GM21786 (cell line): ENCODE measurements around the gene DNASE1L2.
A peak's percentile ranks its signal among the peaks of the same experiment; 100 is the strongest.

Experiments
- ATAC-seq: cut with Tn5 transposase; IDR thresholded peaks from one replicate; pipeline ENCODE4 v1.9.1; 2021; ENCODE audit not compliant: unreplicated experiment

DNASE1L2 gene

GRCh38 chr16:2223221-2223941 lies 12.9 kb upstream of the DNASE1L2 start, which contains the start of gene E4F1:
TSS of gene E4F1 (plus strand) at chr16:2223591. CDS start at chr16:2223614, 23 bp downstream.
- peak; percentile 92 for ATAC-seq

GRCh38 chr16:2223942-2224486 lies 12.2 kb upstream of the DNASE1L2 start:
- peak; percentile 8 for ATAC-seq

- no peak for ATAC-seq
Observed at GRCh38 chr16:2226245-2226793, 9.9 kb upstream of the DNASE1L2 start.

GRCh38 chr16:2226918-2227317 lies 9.3 kb upstream of the DNASE1L2 start:
- ATAC-seq = no peak

- ATAC-seq = no peak
Observed at GRCh38 chr16:2228161-2228824, 8.0 kb upstream of the DNASE1L2 start.

GRCh38 chr16:2229091-2229490 lies 7.2 kb upstream of the DNASE1L2 start:
- no peak for ATAC-seq

GRCh38 chr16:2229632-2230250 lies 6.5 kb upstream of the DNASE1L2 start:
- no peak for ATAC-seq

- ATAC-seq = no peak
Observed at GRCh38 chr16:2230376-2230775, 5.9 kb upstream of the DNASE1L2 start.

GRCh38 chr16:2231016-2231931 lies 5.0 kb upstream of the DNASE1L2 start:
- ATAC-seq = no peak

GRCh38 chr16:2232094-2232990 lies 3.9 kb upstream of the DNASE1L2 start:
- no peak for ATAC-seq

GRCh38 chr16:2233046-2233775 lies 3.0 kb upstream of the DNASE1L2 start:
- ATAC-seq = no peak

- ATAC-seq = no peak
Observed at GRCh38 chr16:2233872-2234812, 2.1 kb upstream of the DNASE1L2 start.

- no peak for ATAC-seq
Observed at GRCh38 chr16:2234813-2235170, 1.5 kb upstream of the DNASE1L2 start.

- no peak for ATAC-seq
Observed at GRCh38 chr16:2235234-2235651, 1.0 kb upstream of the DNASE1L2 start.

- no peak for ATAC-seq
Observed at GRCh38 chr16:2235695-2236336, 428 bp upstream of the DNASE1L2 start.

GRCh38 chr16:2237102-2237482 lies 848 bp downstream of the DNASE1L2 start:
- ATAC-seq = no peak

- no peak for ATAC-seq
Observed at GRCh38 chr16:2237493-2238149, 1.4 kb downstream of the DNASE1L2 start.
